Vagina (tissue), 2 donors: ENCODE data around the gene TMEM235.

Experiments
- POLR2A ChIP-seq, 2 donors: fragments of 450-650 bp; IDR thresholded peaks; one replicate each; pipeline ENCODE4 v1.6.1; 2017; ENCODE audit warnings: antibody characterized with exemption in 2 of 2, mild to moderate bottlenecking in 2 of 2, moderate library complexity in 2 of 2
- POLR2AphosphoS5 ChIP-seq, 2 donors: sonication (generic); formaldehyde crosslinking; IDR thresholded peaks; one replicate each; pipeline ENCODE4 v1.9.0; 2017; ENCODE audit warnings: antibody characterized with exemption in 2 of 2, mild to moderate bottlenecking in 2 of 2, low read depth in 1 of 2; ENCODE audit not compliant: insufficient read depth in 1 of 2
- TF ChIP-seq, protein P1 (sequence below), 3 experiments: fragments of 450-650 bp in 2 of 3; fragments of 200-600 bp in 1 of 3; sonication (generic) in 1 of 3; IDR thresholded peaks; one replicate each; pipeline ENCODE4 v1.5.1; 2017 to 2019; ENCODE audit warnings: antibody characterized with exemption in 3 of 3, mild to moderate bottlenecking in 2 of 3, moderate library complexity in 2 of 3

DNA sequence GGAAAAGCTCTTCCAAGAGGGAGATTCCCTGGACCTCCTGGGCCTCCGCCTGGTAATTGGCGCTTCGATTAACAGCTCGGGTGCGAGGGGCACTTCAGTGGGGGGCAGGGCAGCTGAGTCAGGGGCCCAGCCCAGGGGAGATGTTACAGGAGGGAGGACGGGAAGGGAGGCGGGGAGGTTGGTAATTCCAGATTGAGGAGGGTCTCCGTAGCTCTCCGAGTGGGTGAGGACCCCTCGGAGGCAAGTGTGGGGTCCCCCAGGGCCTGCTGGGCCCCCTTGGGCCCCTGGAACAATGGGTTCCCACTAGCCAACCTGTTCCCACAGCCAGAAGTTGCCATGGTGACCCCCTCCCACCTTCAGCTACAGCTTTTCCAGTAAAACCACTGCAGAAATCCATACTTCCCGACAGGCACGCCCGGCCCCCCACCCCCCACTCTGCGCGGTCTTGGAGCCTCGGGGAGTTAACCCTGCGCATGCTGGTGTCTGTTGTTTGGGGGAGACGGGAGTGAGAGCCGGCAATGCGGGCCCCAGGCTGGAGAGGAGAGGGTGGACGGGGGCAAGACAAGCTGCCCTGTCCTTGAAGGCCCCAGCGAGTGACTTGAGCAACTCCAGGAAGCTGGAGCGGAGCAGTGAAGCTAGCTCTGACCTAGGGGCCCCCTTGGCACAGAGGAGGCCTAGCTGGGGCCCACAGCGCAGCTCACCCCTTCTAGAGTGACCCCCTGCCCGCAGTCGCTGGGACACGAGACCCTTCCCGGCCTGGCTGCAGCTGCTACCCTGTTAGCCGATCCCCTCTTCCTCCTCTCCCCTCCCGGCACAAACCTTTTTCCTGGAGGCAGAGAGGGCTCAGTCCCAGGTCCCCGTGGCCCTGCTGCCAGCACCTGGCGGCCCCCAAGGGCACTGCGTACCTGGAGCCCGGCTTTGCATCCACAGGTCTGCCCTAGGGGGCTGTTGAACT, 37.8 kb downstream of the TMEM235 start:
- no peak for TF ChIP-seq POLR2A (IDR thresholded peaks at IDR 0.05)
- TF ChIP-seq, protein P1, sequence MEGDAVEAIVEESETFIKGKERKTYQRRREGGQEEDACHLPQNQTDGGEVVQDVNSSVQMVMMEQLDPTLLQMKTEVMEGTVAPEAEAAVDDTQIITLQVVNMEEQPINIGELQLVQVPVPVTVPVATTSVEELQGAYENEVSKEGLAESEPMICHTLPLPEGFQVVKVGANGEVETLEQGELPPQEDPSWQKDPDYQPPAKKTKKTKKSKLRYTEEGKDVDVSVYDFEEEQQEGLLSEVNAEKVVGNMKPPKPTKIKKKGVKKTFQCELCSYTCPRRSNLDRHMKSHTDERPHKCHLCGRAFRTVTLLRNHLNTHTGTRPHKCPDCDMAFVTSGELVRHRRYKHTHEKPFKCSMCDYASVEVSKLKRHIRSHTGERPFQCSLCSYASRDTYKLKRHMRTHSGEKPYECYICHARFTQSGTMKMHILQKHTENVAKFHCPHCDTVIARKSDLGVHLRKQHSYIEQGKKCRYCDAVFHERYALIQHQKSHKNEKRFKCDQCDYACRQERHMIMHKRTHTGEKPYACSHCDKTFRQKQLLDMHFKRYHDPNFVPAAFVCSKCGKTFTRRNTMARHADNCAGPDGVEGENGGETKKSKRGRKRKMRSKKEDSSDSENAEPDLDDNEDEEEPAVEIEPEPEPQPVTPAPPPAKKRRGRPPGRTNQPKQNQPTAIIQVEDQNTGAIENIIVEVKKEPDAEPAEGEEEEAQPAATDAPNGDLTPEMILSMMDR (IDR thresholded peaks at IDR 0.05), result no peak
- TF ChIP-seq POLR2AphosphoS5 (IDR thresholded peaks at IDR 0.05; ENCODE audit: insufficient read depth in 1 of 2, low read depth in 1 of 2), result no peak
